ENCODE measurements around the gene TEX52. TPM values are rescaled to one million over a fixed set of nuclear protein-coding genes. Genes with fewer than 3 reads are reported as not detected.

The TEX52 gene
- total RNA-seq, 1 donor from 2014 or later, result not detected

GRCh38 chr12:2895051-2895451 lies 38.2 kb upstream of the TEX52 start:
- Histone ChIP-seq H3K27ac (no peak overlapping the region), H3K4me1 (peaks cover 19% of the 10 kb centered on the region), H3K9me3 (no peaks in the 10 kb centered on the region), H3K27me3 (no peaks in the 10 kb centered on the region), H3K36me3 (no peaks in the 10 kb centered on the region), H3K4me3 (no peak overlapping the region)
- TF ChIP-seq CTCF (IDR thresholded peaks at IDR 0.05), result no peak
- ATAC-seq (no peak), DNase-seq (no peak)
- intact Hi-C loops (cut with DNase I), result no loop called here

- no peak for ATAC-seq
- intact Hi-C loops (cut with DNase I), result no loop called here
- Histone ChIP-seq H3K4me3 (no peak overlapping the region), H3K4me1 (peaks cover 21% of the 10 kb centered on the region), H3K9me3 (no peaks in the 10 kb centered on the region), H3K27ac (no peak overlapping the region), H3K36me3 (no peaks in the 10 kb centered on the region), H3K27me3 (no peaks in the 10 kb centered on the region)
- TF ChIP-seq CTCF (IDR thresholded peaks at IDR 0.05), result no peak
- DNase-seq, result no peak
Measured at GRCh38 chr12:2893007-2893406, 36.2 kb upstream of the TEX52 start.

GRCh38 chr12:2892246-2892645 lies 35.4 kb upstream of the TEX52 start:
- DNase-seq, result no peak
- Histone ChIP-seq H3K36me3 (no peaks in the 10 kb centered on the region), H3K27me3 (no peaks in the 10 kb centered on the region), H3K9me3 (no peaks in the 10 kb centered on the region), H3K4me3 (no peak overlapping the region), H3K27ac (no peak overlapping the region), H3K4me1 (peaks cover 21% of the 10 kb centered on the region)
- no peak for ATAC-seq
- intact Hi-C loops (cut with DNase I), result no loop called here
- no peak for TF ChIP-seq CTCF (IDR thresholded peaks at IDR 0.05)

GRCh38 chr12:2891240-2892053 lies 34.6 kb upstream of the TEX52 start:
- peak; percentile 82 for DNase-seq
- H3K36me3 ChIP-seq, result no peaks in the 10 kb centered on the region
- H3K9me3 ChIP-seq, result no peaks in the 10 kb centered on the region
- intact Hi-C loops (cut with DNase I), result no loop called here
- H3K27ac ChIP-seq, result peak overlapping the region; percentile 82
- H3K4me3 ChIP-seq, result peak overlapping the region; percentile 82
- ATAC-seq, result peak; percentile 47
- H3K4me1 ChIP-seq, result peaks cover 21% of the 10 kb centered on the region
- no peaks in the 10 kb centered on the region for H3K27me3 ChIP-seq
- no peak for TF ChIP-seq CTCF (IDR thresholded peaks at IDR 0.05)

- H3K4me1 ChIP-seq, result peaks cover 21% of the 10 kb centered on the region
- TF ChIP-seq CTCF (IDR thresholded peaks at IDR 0.05), result peak; percentile 22
- ATAC-seq (peak; percentile 99), DNase-seq (peak; percentile 99)
- H3K36me3 ChIP-seq, result no peaks in the 10 kb centered on the region
- intact Hi-C loops (cut with DNase I), result no loop called here
- peak within 1 kb of the TSS; percentile 82 for H3K27ac ChIP-seq
- H3K4me3 ChIP-seq, result peak within 1 kb of the TSS; percentile 82
- no peaks in the 10 kb centered on the region for H3K27me3 ChIP-seq
- H3K9me3 ChIP-seq, result no peaks in the 10 kb centered on the region
Measured at GRCh38 chr12:2890388-2891239, 33.8 kb upstream of the TEX52 start, which contains the start of gene TULP3. Gene TULP3 (plus strand): TSS chr12:2890891. CDS start chr12:2890948, 57 bp downstream.
